ENCODE results near the gene CFAP46.

DNA sequence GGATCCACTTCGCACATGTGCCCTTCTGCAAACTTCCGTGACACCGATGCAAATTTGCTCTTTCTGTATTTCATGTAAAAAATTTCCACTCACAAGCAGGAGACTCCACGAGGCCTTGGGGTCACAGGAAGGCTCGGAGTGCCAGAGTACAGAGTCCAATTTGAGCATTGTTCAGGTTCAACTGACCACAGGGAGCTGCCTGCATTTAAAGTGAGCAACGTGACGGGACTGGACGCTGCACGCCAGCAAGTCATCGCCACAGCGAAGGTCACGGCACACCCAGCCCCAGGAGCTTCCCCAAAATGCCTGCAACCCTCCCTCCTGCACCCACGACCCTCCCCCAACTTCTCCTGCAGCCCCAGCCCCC, 115.0 kb downstream of the CFAP46 start:
- no peak for TF ChIP-seq CTCF (IDR thresholded peaks at IDR 0.05; ENCODE audit: insufficient read depth, low read depth, low read length)
- TF ChIP-seq EZH2 (IDR thresholded peaks at IDR 0.05; ENCODE audit: insufficient read depth, low read length): no peak

All from astrocyte (in vitro differentiated cells and primary cell).